ENCODE results near the gene BOLA3. TPM values are rescaled to one million over a fixed set of nuclear protein-coding genes. Genes with fewer than 3 reads are reported as not detected.

Gene BOLA3
- total and polyA plus RNA-seq, 7 experiments from 2014 or later = 6.9 to 87.3 (median 15.7) TPM

DNA sequence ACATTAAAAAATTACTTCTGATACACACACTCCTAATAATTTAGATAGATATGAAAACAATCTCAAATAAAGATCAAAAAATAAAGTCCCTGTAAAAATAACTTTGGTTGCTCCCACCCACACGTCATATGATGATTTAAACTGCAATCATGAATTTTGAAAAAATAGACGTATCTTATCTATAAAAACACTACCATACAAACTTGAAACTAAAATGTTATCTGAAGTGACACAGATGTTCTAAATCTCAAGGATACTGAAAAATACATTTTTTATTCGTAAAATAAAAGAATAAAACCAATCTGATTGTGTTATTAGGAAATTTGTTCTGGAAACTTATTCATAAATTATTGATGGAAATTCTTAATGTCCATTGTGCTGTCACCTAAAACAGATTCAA is 8.1 kb upstream of the BOLA3 start:
- intact Hi-C loops (cut with micrococcal nuclease) = no loop called here
- Mint-ChIP-seq H3K4me3 (no peak overlapping the region), H3K36me3 (peaks cover 0 to 27% (median 14%) of the 10 kb centered on the region in 5 donors), H3K9me3 (no peaks in the 10 kb centered on the region), H3K27me3 (no peaks in the 10 kb centered on the region), H3K27ac (peak overlapping the region in 1 of 9 donors; percentile 21), H3K4me1 (peaks cover 0 to 18% (median 0%) of the 10 kb centered on the region in 7 donors)
- Histone ChIP-seq H3K9me3 (ENCODE audit: control insufficient read depth in 2 of 3, low read length in 3 of 3) (no peaks in the 10 kb centered on the region), H3K4me3 (ENCODE audit: low read length) (no peak overlapping the region), H3K4me1 (ENCODE audit: control insufficient read depth in 2 of 2, insufficient read depth in 2 of 2, low read length in 2 of 2) (no peaks in the 10 kb centered on the region), H3K36me3 (ENCODE audit: control insufficient read depth in 2 of 3, insufficient read depth in 3 of 3, low read length in 3 of 3) (peaks cover 19 to 70% (median 19%) of the 10 kb centered on the region in 3 experiments), H3K27me3 (ENCODE audit: control insufficient read depth in 2 of 2, insufficient read depth in 2 of 2, low read length in 2 of 2) (no peaks in the 10 kb centered on the region), H3K27ac (ENCODE audit: low read depth, low read length) (no peak overlapping the region)
- DNase-seq = no peak
- CTCF ChIA-PET = interaction anchor here (2.0 to 2.4 kb wide), 2 partner anchors 8 to 23 kb away, joined by 6 to 13 read pairs; partner anchors contain the start of genes BOLA3 and MOB1A
- ATAC-seq = no peak
- POLR2A ChIA-PET = interaction anchor here (1.9 kb wide), 1 partner anchor 23 kb away, joined by 6 read pairs; the partner anchor contains the start of gene MOB1A

DNA sequence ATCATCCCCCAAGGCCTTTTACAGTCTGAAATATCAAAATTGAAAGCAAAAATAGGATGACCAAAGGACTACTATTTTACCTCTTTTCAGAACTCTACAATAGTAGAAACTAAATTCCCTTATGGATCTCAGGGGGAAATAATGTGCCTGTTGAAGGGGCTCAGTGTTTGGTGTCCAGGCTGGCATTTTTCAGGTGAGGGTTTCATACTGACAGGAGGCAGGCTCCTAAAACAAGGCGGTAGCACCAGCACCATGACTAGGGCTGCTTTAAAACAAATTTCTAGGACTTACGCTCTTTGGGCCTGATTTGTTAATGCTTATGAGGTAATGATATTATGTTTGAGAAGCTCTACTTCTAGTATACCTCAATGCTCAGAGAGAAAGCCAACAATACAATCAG is 5.2 kb upstream of the BOLA3 start:
- no peaks in the 10 kb centered on the region for H3K9me3 Mint-ChIP-seq
- H3K4me3 ChIP-seq (ENCODE audit: low read length) = no peak overlapping the region
- H3K36me3 Mint-ChIP-seq = peaks cover 0 to 22% (median 13%) of the 10 kb centered on the region in 5 donors
- no peak for ATAC-seq
- H3K4me3 Mint-ChIP-seq = no peak overlapping the region
- H3K4me1 Mint-ChIP-seq = peaks cover 0 to 24% (median 0%) of the 10 kb centered on the region in 7 donors
- H3K27ac Mint-ChIP-seq = peak overlapping the region in 4 of 9 donors; percentile 17 to 76 (median 62)
- peaks cover 5% of the 10 kb centered on the region in 2 donors for H3K4me1 ChIP-seq (ENCODE audit: control insufficient read depth in 2 of 2, insufficient read depth in 2 of 2, low read length in 2 of 2)
- POLR2A ChIA-PET = interaction anchor here (0.6 kb wide), 1 partner anchor 17 kb away, joined by 3 read pairs; no protein-coding TSS in a partner anchor
- no peaks in the 10 kb centered on the region for H3K27me3 ChIP-seq (ENCODE audit: control insufficient read depth in 2 of 2, insufficient read depth in 2 of 2, low read length in 2 of 2)
- intact Hi-C loops (cut with micrococcal nuclease) = no loop called here
- H3K36me3 ChIP-seq (ENCODE audit: control insufficient read depth in 2 of 3, insufficient read depth in 3 of 3, low read length in 3 of 3) = peaks cover 7 to 41% (median 15%) of the 10 kb centered on the region in 3 experiments
- H3K9me3 ChIP-seq (ENCODE audit: control insufficient read depth in 2 of 3, low read length in 3 of 3) = no peaks in the 10 kb centered on the region
- H3K27ac ChIP-seq (ENCODE audit: low read depth, low read length) = no peak overlapping the region
- CTCF ChIA-PET = interaction anchor here (1.3 to 2.3 kb wide), 2 partner anchors 11 to 26 kb away, joined by 4 to 7 read pairs; partner anchors contain the start of gene MOB1A
- no peaks in the 10 kb centered on the region for H3K27me3 Mint-ChIP-seq
- DNase-seq = no peak

DNA sequence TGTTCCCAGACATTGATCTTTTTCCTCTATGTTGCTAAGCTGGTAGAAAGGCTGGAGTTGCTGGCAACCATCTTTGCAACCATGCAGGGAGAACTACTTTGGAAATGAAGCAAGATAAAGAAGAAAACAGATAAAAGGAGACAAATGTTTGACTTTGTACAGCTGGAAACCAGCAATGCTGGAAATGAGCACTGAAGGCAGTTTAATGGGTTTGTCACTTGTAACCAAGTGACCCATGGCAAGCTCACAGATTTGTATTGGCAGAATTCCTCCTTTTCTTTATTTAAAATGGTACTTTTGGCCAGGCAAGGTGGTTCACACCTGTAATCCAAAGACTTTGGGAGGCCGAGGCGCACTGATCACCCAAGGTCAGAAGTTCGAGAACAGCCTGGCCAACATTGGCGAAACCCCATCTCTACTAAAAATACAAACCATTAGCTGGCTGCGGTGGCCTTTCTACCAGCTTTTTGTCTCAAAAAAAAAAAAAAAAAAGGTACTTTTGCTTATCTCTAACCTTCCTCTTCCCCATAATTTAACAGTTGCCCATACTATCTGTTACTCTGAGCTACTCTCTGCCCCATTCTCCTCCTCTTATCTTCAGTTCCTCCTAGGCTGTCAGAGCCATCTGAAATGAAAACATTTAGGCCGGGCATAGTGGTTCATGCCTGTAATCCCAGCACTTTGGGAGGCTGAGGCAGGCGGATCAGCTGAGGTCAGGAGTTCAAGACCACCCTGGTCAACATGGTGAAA is 2.0 kb upstream of the BOLA3 start:
- intact Hi-C loops (cut with micrococcal nuclease) = loop anchor here in 1 of 2 donors (2.0 to 10.0 kb wide), 4 partner anchors 29 to 325 kb away; partner anchors contain the start of genes MOB1A, MTHFD2, STAMBP and TET3
- peak overlapping the region in 5 of 10 donors; percentile 10 to 26 (median 13) for H3K4me3 Mint-ChIP-seq
- CTCF ChIA-PET = interaction anchor here (0.6 to 1.7 kb wide), 4 partner anchors 241 to 460 kb away, joined by 3 to 7 read pairs (median 5); no protein-coding TSS in a partner anchor

DNA sequence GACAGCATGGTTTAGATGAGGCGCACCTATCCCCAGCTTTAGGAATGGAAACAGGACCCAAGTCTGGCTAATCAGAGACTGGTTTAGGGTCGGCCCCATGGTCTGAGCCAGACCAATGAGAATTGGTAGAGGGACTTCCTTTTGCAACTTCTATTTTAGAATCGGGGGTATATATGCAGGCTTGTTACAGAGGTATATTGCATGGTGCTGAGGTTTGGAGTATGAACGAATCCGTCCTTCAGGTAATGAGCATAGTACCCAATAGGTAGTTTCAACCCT is 1.5 kb upstream of the BOLA3 start:
- Histone ChIP-seq H3K27ac (ENCODE audit: low read depth, low read length) (peak overlapping the region; percentile 3), H3K27me3 (ENCODE audit: control insufficient read depth in 2 of 2, insufficient read depth in 2 of 2, low read length in 2 of 2) (no peaks in the 10 kb centered on the region), H3K36me3 (ENCODE audit: control insufficient read depth in 2 of 3, insufficient read depth in 3 of 3, low read length in 3 of 3) (peaks cover 4 to 21% (median 4%) of the 10 kb centered on the region in 3 experiments), H3K4me3 (ENCODE audit: low read length) (no peak overlapping the region), H3K4me1 (ENCODE audit: control insufficient read depth in 2 of 2, insufficient read depth in 2 of 2, low read length in 2 of 2) (peaks cover 14 to 15% of the 10 kb centered on the region in 2 donors), H3K9me3 (ENCODE audit: control insufficient read depth in 2 of 3, low read length in 3 of 3) (no peaks in the 10 kb centered on the region)
- no peaks in the 10 kb centered on the region for H3K9me3 Mint-ChIP-seq
- H3K27me3 Mint-ChIP-seq = no peaks in the 10 kb centered on the region
- H3K36me3 Mint-ChIP-seq = peaks cover 0 to 6% (median 0%) of the 10 kb centered on the region in 5 donors
- DNase-seq (no peak), ATAC-seq (no peak)
- H3K27ac Mint-ChIP-seq = peak overlapping the region in 5 of 9 donors; percentile 7 to 67 (median 47)
- CTCF ChIA-PET = interaction anchor here (0.7 to 2.3 kb wide), 3 partner anchors 7 to 321 kb away, joined by 3 to 13 read pairs (median 5); partner anchors contain the start of gene STAMBP
- H3K4me1 Mint-ChIP-seq = peaks cover 0 to 24% (median 0%) of the 10 kb centered on the region in 7 donors
- peak overlapping the region in 1 of 10 donors; percentile 13 for H3K4me3 Mint-ChIP-seq
- intact Hi-C loops (cut with micrococcal nuclease) = loop anchor here in 1 of 2 donors (2.0 to 10.0 kb wide), 4 partner anchors 30 to 324 kb away; partner anchors contain the start of genes MOB1A, MTHFD2, STAMBP and TET3
- POLR2A ChIA-PET = interaction anchor here (0.6 to 5.9 kb wide), 2 partner anchors 29 to 411 kb away, joined by 3 to 24 read pairs; partner anchors contain the start of gene MOB1A

More for the DNA sequence above, 2.0 kb upstream of the BOLA3 start:
- ATAC-seq (no peak), DNase-seq (no peak)
- peaks cover 0 to 24% (median 0%) of the 10 kb centered on the region in 7 donors for H3K4me1 Mint-ChIP-seq
- H3K9me3 Mint-ChIP-seq = no peaks in the 10 kb centered on the region
- Histone ChIP-seq H3K4me3 (ENCODE audit: low read length) (no peak overlapping the region), H3K27me3 (ENCODE audit: control insufficient read depth in 2 of 2, insufficient read depth in 2 of 2, low read length in 2 of 2) (no peaks in the 10 kb centered on the region), H3K27ac (ENCODE audit: low read depth, low read length) (peak overlapping the region; percentile 3), H3K4me1 (ENCODE audit: control insufficient read depth in 2 of 2, insufficient read depth in 2 of 2, low read length in 2 of 2) (peaks cover 14 to 15% of the 10 kb centered on the region in 2 donors), H3K36me3 (ENCODE audit: control insufficient read depth in 2 of 3, insufficient read depth in 3 of 3, low read length in 3 of 3) (peaks cover 4 to 20% (median 4%) of the 10 kb centered on the region in 3 experiments), H3K9me3 (ENCODE audit: control insufficient read depth in 2 of 3, low read length in 3 of 3) (no peaks in the 10 kb centered on the region)
- POLR2A ChIA-PET = interaction anchor here (1.0 to 5.9 kb wide), 2 partner anchors 29 kb away, joined by 4 to 24 read pairs; partner anchors contain the start of gene MOB1A
- peak overlapping the region in 8 of 9 donors; percentile 7 to 78 (median 62) for H3K27ac Mint-ChIP-seq
- H3K36me3 Mint-ChIP-seq = peaks cover 0 to 8% (median 0%) of the 10 kb centered on the region in 5 donors
- H3K27me3 Mint-ChIP-seq = no peaks in the 10 kb centered on the region

DNA sequence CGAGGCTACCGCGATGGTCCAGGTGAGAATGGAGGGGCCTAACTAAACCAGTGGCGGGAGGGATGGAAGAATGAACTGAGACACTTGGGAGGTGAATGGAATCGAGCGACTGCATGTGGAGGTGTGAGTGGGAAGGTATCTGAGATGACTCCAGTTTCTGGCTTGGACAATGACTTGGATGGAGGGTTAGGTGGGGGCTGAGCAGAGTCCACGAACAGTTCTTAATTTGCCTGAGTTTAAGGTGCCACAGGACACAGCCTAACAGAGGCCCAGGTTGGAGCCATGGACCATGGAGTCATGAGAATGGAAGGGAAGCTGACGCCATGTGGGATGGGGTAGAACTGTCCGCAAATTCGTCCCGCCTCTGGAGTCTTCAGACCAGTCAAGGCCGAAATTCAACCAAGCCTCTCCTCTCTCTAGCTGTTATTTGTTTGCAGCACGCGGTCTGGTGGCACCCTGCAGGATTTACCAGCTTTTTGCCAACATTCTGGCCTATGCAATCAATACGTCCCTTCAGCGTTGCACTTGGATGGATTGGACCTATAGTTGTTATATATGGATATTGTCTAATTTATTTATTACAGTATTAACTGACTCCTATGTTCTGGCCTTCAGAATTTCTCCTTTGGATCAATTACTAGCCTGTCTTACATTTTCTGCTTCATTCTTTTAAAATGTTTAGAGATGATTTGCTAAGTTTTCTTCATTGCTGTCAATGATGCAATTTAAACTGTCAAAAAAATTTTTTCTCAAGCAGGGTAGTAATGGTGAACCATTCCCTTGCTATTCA is 940 bp upstream of the BOLA3 start:
- intact Hi-C loops (cut with micrococcal nuclease) = loop anchor here in 1 of 2 donors (2.0 to 10.0 kb wide), 4 partner anchors 30 to 324 kb away; partner anchors contain the start of genes MOB1A, MTHFD2, STAMBP and TET3
- H3K4me3 ChIP-seq (ENCODE audit: low read length) = peak overlapping the region; percentile 72
- no peaks in the 10 kb centered on the region for H3K27me3 ChIP-seq (ENCODE audit: control insufficient read depth in 2 of 2, insufficient read depth in 2 of 2, low read length in 2 of 2)
- H3K4me1 ChIP-seq (ENCODE audit: control insufficient read depth in 2 of 2, insufficient read depth in 2 of 2, low read length in 2 of 2) = peaks cover 14 to 15% of the 10 kb centered on the region in 2 donors
- ATAC-seq (no peak), DNase-seq (no peak)
- Mint-ChIP-seq H3K27ac (no peak overlapping the region), H3K27me3 (no peaks in the 10 kb centered on the region), H3K36me3 (peaks cover 0 to 6% (median 0%) of the 10 kb centered on the region in 5 donors), H3K4me3 (no peak overlapping the region), H3K4me1 (peaks cover 0 to 23% (median 0%) of the 10 kb centered on the region in 7 donors), H3K9me3 (no peaks in the 10 kb centered on the region)
- ChIA-PET POLR2A (interaction anchor here (0.6 to 5.9 kb wide), 5 partner anchors 23 to 411 kb away, joined by 3 to 24 read pairs (median 3); partner anchors contain the start of genes HTRA2 and MOB1A), CTCF (interaction anchor here (0.6 to 2.3 kb wide), 10 partner anchors 8 to 328 kb away, joined by 3 to 13 read pairs (median 5); partner anchors contain the start of gene STAMBP)
- no peaks in the 10 kb centered on the region for H3K9me3 ChIP-seq (ENCODE audit: control insufficient read depth in 2 of 3, low read length in 3 of 3)
- peaks cover 4 to 18% (median 4%) of the 10 kb centered on the region in 3 experiments for H3K36me3 ChIP-seq (ENCODE audit: control insufficient read depth in 2 of 3, insufficient read depth in 3 of 3, low read length in 3 of 3)
- peak overlapping the region; percentile 72 for H3K27ac ChIP-seq (ENCODE audit: low read depth, low read length)
